DMS153 treated with DMSO at 0.1 percent for 48 hours (cell line): ENCODE results near the gene CACNA1A.

ENCODE experiments used
- DNase-seq: peaks from one replicate; lab custom pipeline; 2025; ENCODE audit not compliant: unreplicated experiment; lab: John Stamatoyannopoulos, UW

CACNA1A gene

DNA sequence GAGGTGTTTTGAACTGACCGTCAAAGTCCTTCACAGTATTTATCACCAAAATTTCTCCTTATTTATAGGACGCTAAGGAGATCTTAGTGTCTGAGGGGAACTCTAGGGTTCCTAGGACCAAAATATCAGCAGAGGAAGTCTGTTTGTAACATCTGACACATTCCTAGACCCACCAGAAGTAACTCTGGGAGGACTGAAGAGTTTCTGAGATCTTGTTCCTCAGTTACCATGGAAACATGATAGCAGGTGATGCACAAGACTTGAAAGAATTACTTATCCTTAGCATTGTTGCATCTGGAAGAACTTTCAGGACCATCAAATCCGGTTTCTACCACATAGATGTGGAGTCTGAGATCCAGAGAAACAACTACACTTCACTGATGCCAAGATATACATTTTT lies 191.5 kb downstream of the CACNA1A start:
- DNase-seq = no peak

DNA sequence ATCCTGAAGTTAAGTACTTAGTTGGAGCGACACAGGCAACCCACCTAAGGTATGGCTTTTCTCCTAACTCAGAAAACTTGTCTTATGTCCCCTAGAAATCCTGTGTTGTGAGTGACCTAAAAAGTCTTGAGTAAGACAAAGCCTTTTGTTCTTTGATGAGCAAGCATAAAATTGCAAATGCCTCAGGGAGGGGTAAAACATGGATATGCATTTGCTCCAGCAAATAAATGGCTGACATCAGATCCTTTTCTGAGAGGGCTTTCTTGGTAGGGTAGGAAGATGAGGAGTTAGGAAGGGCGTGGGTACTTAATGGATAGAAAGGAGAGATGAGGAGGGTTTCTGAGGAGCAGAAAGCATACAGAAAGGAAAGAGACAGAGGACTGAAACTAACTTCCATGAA lies 192.4 kb downstream of the CACNA1A start:
- no peak for DNase-seq

DNA sequence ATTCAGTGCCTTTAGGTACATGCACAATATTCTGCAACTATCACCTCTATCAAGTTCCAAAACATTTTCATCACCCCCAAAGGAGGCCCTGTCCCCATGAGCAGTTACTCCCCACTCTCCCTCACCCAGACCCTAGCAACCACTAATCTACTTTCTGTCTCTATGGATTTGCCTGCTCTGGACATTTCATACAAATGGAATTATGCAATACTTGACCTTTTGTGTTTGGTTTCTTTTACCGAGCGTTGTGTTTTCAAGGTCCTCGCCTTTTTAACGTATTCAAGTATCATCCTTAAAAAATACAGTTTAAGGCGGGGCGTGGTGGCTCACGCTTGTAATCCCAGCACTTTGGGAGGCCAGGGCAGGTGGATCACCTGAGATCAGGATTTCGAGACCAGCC lies 196.4 kb downstream of the CACNA1A start:
- DNase-seq = no peak

DNA sequence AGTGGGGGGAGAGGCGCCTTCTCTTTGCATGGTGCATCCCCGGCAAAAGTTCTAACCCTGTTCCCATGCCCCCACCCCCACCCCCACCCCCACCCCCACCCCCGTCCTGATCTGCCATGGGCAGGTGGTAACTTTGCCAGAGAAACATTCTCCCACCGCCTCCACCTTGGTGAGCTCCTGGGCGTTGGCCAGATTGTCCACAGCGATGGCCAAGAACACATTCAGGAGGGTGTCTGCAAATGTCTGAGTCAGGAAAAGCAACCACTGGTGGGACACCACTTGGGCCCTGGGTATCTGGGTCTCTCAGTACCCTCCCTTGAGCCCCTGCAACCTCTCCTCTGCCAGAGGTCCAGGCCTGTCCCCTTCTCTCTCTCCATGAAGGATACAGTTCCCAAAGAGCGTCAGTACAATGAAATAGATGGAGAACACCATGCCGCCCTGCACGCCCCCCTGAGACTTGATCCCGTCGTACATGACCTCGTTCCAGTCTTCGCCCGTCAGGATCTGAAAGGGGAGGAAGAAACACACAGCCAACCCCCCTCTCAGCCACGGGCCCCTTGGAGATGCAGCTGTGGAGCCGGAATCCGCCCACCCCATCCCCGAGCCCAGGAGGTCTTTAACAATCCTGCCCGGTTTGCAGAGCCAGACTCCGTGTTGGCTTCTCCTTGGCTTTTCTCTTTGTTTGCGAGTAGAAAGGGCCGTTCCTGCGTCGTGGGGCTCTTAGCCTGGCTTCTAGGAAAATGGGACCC lies 202.7 kb downstream of the CACNA1A start:
- DNase-seq = no peak

DNA sequence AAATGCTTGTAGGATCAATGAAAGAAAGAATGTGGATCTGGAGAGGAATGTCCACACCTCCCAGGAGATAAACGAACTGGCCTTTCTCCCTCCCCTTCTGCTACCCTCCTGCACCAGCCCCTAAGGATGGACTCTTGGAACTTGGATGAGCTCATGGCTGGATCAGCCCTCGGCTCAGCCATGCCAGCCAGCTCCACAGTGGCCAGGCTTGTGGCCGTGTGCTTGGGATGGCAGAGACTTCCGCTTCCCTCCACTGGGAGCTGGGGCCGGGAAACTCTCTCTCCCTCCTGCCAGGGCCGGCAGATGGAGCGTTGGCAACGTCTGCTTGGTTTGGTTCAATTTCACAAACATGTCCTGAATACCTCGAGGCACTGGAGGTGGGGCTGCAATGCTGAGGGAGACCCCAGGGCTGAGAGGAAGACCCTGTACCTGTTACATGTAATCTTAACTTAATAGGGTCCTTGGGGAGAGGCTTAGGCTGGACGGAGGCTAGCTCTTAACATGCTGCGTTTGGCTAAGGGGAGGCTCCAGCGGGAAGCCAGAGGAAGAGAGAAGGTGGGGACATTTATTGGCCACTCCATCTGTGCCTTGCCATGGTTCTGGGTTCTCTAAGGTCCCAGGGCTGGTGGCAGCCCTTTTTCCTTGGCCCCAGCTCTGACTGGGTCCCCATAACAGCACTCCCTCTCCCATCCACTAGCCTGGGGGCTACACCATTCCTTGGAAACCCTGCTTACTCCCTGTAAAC lies 203.6 kb downstream of the CACNA1A start:
- DNase-seq = no peak

DNA sequence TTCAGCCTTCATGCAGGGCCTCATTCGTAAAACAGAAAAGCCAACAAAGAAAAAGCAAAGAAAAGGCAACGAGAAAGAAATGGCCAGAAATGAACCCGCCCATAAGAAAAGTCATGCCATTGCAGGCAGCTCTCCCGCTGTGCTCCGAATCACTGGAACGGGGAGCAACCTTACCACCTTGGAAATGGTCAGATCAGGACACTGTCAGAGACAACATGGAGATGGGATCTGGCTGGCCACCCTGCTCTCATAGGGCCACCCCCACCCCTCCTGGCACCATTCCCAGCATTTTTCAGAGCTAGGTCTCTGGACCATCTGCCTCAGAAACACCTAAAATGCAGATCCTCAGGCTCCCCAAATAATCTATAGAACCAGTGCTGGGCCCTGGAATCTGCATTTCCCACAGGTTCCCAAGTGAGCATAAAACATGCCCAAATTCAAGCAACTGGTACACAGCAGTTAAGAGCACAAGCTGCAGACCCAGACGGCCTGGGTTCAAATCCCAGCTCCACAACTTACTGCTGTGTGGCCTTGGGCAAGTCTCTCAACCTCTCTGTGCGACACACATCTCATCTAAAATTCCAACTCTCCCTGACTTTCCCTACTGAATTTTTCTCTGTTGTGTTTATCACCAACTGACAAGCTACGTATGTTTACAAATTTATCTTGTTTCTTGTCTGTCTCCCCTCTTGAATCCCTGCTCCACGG lies 204.5 kb downstream of the CACNA1A start:
- no peak for DNase-seq

DNA sequence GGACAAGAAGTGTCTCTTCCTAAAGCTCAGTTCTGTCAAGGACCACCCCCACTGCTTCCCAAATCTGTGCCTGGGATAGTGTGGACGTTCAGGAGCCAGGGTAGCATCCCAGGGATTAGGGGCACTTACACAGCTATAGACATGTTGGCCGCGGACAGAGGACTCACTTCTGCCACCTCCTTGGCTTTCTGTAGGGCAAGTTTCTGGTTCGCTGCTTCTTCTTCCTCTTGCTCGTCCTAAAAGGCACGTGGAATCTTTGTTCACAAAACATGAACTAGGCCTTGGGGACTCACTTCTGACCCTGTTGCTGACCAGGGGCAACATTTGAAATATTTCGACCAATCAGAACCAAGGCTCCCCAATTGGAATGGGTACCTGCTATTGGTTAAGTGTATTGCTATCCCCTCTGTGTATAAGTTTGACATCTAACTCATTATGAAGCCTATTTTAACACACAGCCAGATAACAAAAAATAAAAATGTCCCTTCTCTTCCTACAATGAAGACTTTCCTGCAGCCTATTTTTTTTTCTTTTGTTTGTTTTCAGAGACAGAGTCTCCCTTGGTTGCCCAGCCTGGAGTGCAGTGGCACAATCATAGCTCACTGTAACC lies 205.8 kb downstream of the CACNA1A start:
- DNase-seq = no peak

DNA sequence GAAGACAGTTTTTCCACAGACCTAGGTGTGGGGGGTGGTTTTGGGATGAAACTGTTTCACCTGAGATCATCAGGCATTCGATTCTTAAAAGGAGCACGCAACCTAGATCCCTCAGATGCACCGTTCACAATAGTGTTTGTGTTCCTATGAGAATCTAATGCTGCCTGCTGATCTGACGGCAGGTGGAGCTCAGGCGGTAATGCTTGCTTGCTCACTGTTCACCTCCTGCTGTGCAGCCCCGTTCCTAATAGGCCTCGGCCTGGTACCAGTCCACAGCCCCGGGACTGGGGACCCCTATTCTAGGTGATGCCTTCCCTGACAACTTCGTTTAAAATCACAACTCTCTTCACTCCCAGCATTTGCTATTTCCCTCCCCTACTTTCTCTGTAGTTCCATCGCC lies 206.4 kb downstream of the CACNA1A start:
- no peak for DNase-seq

DNA sequence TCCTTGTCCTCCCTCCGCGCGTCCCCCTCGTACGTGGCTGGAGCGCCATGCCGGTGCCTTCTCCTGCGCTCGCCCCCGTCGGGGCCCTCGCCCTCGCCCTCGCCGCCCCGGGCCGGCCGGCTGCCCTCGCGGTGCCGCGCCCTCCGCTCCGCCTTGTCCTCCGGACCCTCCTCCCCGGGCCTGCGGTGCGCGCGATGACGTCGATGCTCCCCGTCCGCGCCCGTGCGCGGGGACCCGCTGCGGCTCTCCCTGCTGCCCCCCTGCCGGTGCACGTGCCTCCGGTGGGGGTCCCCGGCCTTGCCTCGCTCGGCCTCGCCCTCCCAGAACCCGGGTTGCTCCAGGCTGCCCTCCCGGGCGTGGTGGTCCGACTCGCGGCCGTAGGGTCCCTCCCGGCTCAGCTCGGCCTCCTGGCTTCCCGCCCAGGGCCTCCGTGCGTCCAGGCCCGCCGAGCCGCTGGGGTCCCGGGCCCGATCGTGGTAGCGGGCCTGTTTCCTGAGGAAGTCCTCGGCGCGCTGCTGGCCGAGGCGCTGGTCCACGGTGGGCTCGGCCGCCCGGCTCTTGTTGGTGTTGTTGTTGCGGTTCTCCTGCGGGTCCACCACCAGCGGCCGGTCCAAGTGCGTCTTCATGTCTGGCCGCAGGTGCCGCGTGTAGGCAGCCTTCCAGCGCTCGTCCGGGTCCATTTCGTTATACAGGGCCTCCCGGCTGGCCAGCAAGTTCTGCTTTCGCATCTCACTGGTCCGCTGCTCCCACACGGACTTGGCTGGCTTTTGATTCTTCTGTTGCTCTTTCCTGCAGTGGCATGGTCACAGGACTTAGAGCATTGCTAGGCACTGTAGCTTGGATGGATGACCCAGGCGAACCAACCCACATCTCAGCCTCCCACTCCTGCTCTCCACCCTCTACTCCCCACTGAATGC lies 207.5 kb downstream of the CACNA1A start:
- DNase-seq = no peak

DNA sequence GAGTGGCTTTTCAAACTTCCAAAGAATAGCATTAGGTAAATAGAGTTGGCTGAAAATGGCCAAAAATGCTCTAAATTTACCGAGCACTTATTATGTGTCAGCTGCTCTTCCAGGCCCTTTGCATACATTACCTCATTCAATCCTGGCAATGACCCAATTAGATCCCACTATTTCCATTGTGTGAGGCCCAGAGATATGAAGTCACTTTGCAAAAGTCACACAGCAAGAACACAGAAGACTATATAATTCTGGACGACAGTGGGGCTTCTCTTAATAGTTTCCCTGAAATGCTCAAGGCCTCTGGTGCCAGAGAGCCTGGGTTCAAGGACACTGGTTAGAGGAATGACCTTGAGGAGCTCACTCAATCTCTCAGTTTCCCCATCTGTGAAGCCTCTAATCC lies 209.3 kb downstream of the CACNA1A start:
- no peak for DNase-seq

- DNase-seq = no peak
Observed at GRCh38 chr19:13294812-13295567, 211.3 kb downstream of the CACNA1A start.

- DNase-seq = no peak
Observed at GRCh38 chr19:13291913-13292312, 214.4 kb downstream of the CACNA1A start.

- no peak for DNase-seq
Observed at GRCh38 chr19:13290741-13291140, 215.5 kb downstream of the CACNA1A start.

- no peak for DNase-seq
Observed at GRCh38 chr19:13289295-13289694, 217.0 kb downstream of the CACNA1A start.

- DNase-seq = no peak
Observed at GRCh38 chr19:13286195-13286985, 219.9 kb downstream of the CACNA1A start.

DNA sequence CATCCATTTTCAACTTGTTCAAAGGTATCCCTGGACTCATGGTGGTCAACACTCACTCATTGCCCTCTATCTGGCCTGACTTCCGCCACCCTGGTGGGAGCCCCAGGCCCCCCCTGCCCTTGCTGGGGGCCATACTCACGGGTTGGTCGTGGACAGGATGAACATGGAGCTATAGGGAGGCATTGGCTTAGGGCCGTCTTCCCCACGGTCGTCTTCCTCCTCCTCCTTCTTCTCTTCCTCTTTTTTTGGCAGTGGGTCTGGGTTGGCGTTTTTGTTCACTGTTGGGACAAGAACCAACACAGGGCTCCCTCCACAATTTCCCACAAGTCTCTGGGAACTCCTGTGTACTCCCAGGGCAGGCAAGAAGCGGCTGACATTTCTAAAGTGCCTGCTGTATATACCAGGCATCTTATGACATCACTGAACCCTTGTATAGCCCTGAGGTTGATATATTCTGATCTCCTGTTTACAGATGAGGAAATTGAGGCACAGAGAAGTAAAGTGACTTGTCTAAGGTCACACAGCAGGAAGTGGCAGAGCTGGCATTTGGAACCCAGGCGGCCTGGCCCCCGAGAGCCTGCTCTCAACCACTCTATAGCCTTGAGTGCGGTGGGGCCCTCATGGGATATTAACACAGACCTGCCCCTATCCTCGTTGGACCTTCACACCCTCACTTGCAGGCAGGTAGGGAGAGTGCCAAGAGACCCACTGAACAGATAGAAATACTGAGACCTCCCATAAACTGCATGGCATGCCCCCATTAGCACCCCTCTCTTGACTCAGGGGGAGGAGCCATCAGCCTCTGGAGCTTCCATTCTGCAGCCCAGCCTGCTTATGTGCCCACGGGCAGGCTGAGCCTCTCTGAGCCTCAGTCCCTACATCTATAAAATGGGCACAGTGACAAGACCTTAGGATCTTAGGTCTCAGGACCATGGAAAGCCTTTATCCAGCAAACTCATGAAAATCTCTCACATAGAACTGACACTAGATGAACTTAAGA lies 221.1 kb downstream of the CACNA1A start:
- DNase-seq = no peak

GRCh38 chr19:13283871-13284270 lies 222.4 kb downstream of the CACNA1A start:
- DNase-seq = no peak
